ENCODE measurements around the gene PLEK.

DNA sequence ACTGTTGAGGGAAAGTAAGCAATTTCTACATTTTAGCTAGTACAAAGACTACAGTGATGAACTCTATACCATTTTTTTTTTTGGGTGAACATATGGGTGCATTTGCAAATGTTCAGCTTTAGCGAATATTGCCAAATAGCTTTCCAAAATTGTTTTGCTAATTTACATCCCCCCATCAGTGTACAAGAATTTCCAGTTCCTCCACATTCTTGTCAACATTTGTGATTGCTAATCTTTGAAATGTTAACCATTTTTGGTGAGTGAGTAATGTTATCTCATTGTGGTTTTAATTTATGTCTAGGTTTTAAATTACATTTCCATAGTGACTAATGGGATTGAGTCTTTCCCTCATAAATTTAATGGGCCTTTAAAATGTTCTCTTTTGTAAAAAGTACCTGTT is 28.9 kb upstream of the PLEK start:
- TF ChIP-seq, protein P1, sequence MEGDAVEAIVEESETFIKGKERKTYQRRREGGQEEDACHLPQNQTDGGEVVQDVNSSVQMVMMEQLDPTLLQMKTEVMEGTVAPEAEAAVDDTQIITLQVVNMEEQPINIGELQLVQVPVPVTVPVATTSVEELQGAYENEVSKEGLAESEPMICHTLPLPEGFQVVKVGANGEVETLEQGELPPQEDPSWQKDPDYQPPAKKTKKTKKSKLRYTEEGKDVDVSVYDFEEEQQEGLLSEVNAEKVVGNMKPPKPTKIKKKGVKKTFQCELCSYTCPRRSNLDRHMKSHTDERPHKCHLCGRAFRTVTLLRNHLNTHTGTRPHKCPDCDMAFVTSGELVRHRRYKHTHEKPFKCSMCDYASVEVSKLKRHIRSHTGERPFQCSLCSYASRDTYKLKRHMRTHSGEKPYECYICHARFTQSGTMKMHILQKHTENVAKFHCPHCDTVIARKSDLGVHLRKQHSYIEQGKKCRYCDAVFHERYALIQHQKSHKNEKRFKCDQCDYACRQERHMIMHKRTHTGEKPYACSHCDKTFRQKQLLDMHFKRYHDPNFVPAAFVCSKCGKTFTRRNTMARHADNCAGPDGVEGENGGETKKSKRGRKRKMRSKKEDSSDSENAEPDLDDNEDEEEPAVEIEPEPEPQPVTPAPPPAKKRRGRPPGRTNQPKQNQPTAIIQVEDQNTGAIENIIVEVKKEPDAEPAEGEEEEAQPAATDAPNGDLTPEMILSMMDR (IDR thresholded peaks at IDR 0.05; ENCODE audit: low read depth, low read length, poor library complexity, severe bottlenecking), result no peak
- no peak for TF ChIP-seq EZH2phosphoT487 (IDR thresholded peaks at IDR 0.05; ENCODE audit: borderline replicate concordance, low read length)
